Endothelial cell of umbilical vein (primary cell): ENCODE data around the gene GPR107. TPM values are rescaled to one million over a fixed set of nuclear protein-coding genes. Genes with fewer than 3 reads are reported as not detected.

ENCODE experiments used
- BruUV-seq: library from RNA; stranded (reverse); fragments of 400-500 nt; replicated peaks from 2 replicates; lab custom pipeline; 2021; lab: Mats Ljungman, UMichigan
- CTCF ChIA-PET: fragments of 300-600, 350-600 bp; sonication (Branson Sonifier 250); formaldehyde crosslinking; loops from one replicate; lab custom pipeline; 2021; ENCODE audit warnings: antibody characterized with exemption, inconsistent platforms; lab: Charles Lee
- POLR2A ChIA-PET: fragments of 300-600, 350-600 bp; sonication (Branson Sonifier 250); formaldehyde crosslinking; loops from one replicate; lab custom pipeline; 2021; ENCODE audit warnings: antibody characterized with exemption, inconsistent platforms; lab: Charles Lee
- DNase-seq: peaks from one replicate; pipeline ENCODE4 v3.0.0-alpha.2; 2011; ENCODE audit warnings: low read depth, low spot score
- FAIRE-seq: peaks from 2 replicates; lab custom pipeline; 2011; peaks lifted over from hg19 to GRCh38; lab: Jason Lieb, UNC
- H2AFZ ChIP-seq: 2 replicates; pipeline ENCODE4 v1.6.0; 2012; ENCODE audit warnings: low read depth, low read length, control low read depth, inconsistent platforms
- H3K27ac ChIP-seq: 2 replicates; pipeline ENCODE4 v1.5.1; 2011; ENCODE audit warnings: low read depth, mild to moderate bottlenecking, control low read depth, low read length, moderate library complexity; ENCODE audit not compliant: insufficient read depth
- H3K27me3 ChIP-seq, 2 experiments: 2 replicates each; pipeline versions ENCODE4 v1.6.0 to v1.6.1; 2011; ENCODE audit warnings: low read length in 2 of 2, mixed read lengths in 1 of 2; ENCODE audit not compliant: control insufficient read depth in 2 of 2, insufficient read depth in 2 of 2
- H3K36me3 ChIP-seq, 2 experiments: 2 replicates in 1 of 2; 3 replicates in 1 of 2; pipeline ENCODE4 v1.5.1; 2011; ENCODE audit warnings: low read length in 2 of 2, mild to moderate bottlenecking in 1 of 2, moderate library complexity in 1 of 2; ENCODE audit not compliant: control insufficient read depth in 2 of 2, insufficient read depth in 2 of 2; ENCODE audit errors: extremely low read depth in 1 of 2
- H3K4me1 ChIP-seq: 3 replicates; pipeline ENCODE4 v1.5.1; 2011; ENCODE audit warnings: mild to moderate bottlenecking, low read length; ENCODE audit not compliant: control insufficient read depth, insufficient read depth; ENCODE audit errors: extremely low read depth
- H3K4me2 ChIP-seq: 2 replicates; pipeline ENCODE4 v1.6.1; 2011; ENCODE audit warnings: low read length, control low read depth, mixed read lengths; ENCODE audit not compliant: insufficient read depth
- H3K4me3 ChIP-seq, 3 experiments: fragments of 200-600 bp in 1 of 3; sonication (generic), shearing (Covaris generic) in 1 of 3; replicated peaks in 1 of 3; 2 replicates each; pipeline ENCODE4 v1.5.1; 2011 to 2016; ENCODE audit warnings: control low read depth in 3 of 3, low read length in 3 of 3, mild to moderate bottlenecking in 2 of 3, inconsistent platforms in 1 of 3, low read depth in 1 of 3, moderate library complexity in 1 of 3; ENCODE audit not compliant: insufficient read depth in 1 of 3
- H3K79me2 ChIP-seq: 2 replicates; pipeline ENCODE4 v1.6.0; 2012; ENCODE audit warnings: low read length, inconsistent platforms; ENCODE audit not compliant: control insufficient read depth, insufficient read depth
- H3K9ac ChIP-seq: replicated peaks from 2 replicates; pipeline ENCODE3; 2011; ENCODE audit warnings: low read length, control low read depth; ENCODE audit not compliant: insufficient read depth; ENCODE audit errors: extremely low read depth
- H3K9me1 ChIP-seq: replicated peaks from 3 replicates; pipeline ENCODE4 v1.6.0; 2011; ENCODE audit warnings: mild to moderate bottlenecking, low read length; ENCODE audit not compliant: control insufficient read depth, insufficient read depth; ENCODE audit errors: extremely low read depth
- H3K9me3 ChIP-seq: replicated peaks from 2 replicates; pipeline ENCODE4 v1.5.1; 2012; ENCODE audit warnings: low read length, inconsistent platforms; ENCODE audit not compliant: control insufficient read depth, insufficient read depth
- H4K20me1 ChIP-seq: replicated peaks from 2 replicates; pipeline ENCODE3; 2011; ENCODE audit warnings: mild to moderate bottlenecking, low read length; ENCODE audit not compliant: control insufficient read depth, insufficient read depth; ENCODE audit errors: extremely low read depth
- CTCF ChIP-seq, 2 donors: IDR thresholded peaks; 1 replicate in 1 of 2; 2 replicates in 1 of 2; pipeline ENCODE4 v1.5.1; 2011; ENCODE audit warnings: low read length in 2 of 2, mild to moderate bottlenecking in 2 of 2, moderate library complexity in 2 of 2, control low read depth in 1 of 2, inconsistent platforms in 1 of 2, low read depth in 1 of 2; ENCODE audit not compliant: insufficient read depth in 1 of 2; ENCODE audit errors: extremely low read depth in 1 of 2
- EZH2 ChIP-seq: IDR thresholded peaks from 2 replicates; pipeline ENCODE4 v1.6.1; 2012; ENCODE audit warnings: borderline replicate concordance, low read depth, mild to moderate bottlenecking, moderate library complexity, low read length, inconsistent platforms; ENCODE audit not compliant: severe bottlenecking
- FOS ChIP-seq: IDR thresholded peaks from 2 replicates; pipeline ENCODE4 v1.6.1; 2011; ENCODE audit warnings: mild to moderate bottlenecking, low read length, moderate library complexity, borderline replicate concordance; ENCODE audit not compliant: insufficient read depth
- GATA2 ChIP-seq: IDR thresholded peaks from 2 replicates; pipeline ENCODE4 v1.7.0; 2011; ENCODE audit warnings: low read depth, mild to moderate bottlenecking, moderate library complexity, mixed read lengths, low read length; ENCODE audit not compliant: insufficient read length, insufficient read depth
- JUN ChIP-seq: IDR thresholded peaks from 2 replicates; pipeline ENCODE4 v1.6.1; 2011; ENCODE audit warnings: borderline replicate concordance, low read depth; ENCODE audit not compliant: insufficient read length, insufficient read depth
- MAX ChIP-seq: IDR thresholded peaks from 2 replicates; pipeline ENCODE4 v1.6.1; 2011; ENCODE audit not compliant: insufficient read depth, insufficient read length
- MYC ChIP-seq: IDR thresholded peaks from one replicate; pipeline ENCODE4 v1.6.1; 2011; ENCODE audit warnings: mild to moderate bottlenecking, low read depth, low read length
- POLR2A ChIP-seq: IDR thresholded peaks from 2 replicates; pipeline ENCODE4 v1.6.1; 2012; ENCODE audit warnings: low read depth, mild to moderate bottlenecking, control low read depth, low read length
- POLR2AphosphoS5 ChIP-seq: IDR thresholded peaks from 2 replicates; pipeline ENCODE4 v1.6.1; 2012; ENCODE audit warnings: low read depth, mild to moderate bottlenecking, control low read depth, low read length, moderate library complexity; ENCODE audit not compliant: insufficient read depth
- dilution Hi-C: fragments of 300-500 bp; cut with MboI; formaldehyde crosslinking; loops from one replicate; pipeline ENCODE4 v1.15.0; 2019; ENCODE audit warnings: low sequenced_read_pairs; ENCODE audit not compliant: extremely low pct_ligation_motif_present
- intact Hi-C: fragments of 100-400 bp; cut with micrococcal nuclease; formaldehyde crosslinking; loops from one replicate; pipeline ENCODE4 v1.10.0; 2022
- polyA plus RNA-seq, 4 experiments: library from polyadenylated mRNA; depleted of rRNA in 3 of 4; stranded (reverse) in 3 of 4; unstranded in 1 of 4; fragments of >200 nt; gene quantifications; 2 replicates each; pipeline versions ENCODE4 v1.2.1 to v1.2.3, GENCODE V29; 2011 to 2012; ENCODE audit warnings: missing spikeins in 1 of 4
- total RNA-seq: library from RNA; stranded (reverse); gene quantifications from 2 replicates; pipeline ENCODE4 v1.2.3, GENCODE V29; 2021

GPR107 gene
- total and polyA plus RNA-seq, 2 donors (not counting 3 experiments of a cell fraction or from before 2014, with no cell fraction given) = 27.2 to 38.9 TPM

- Histone ChIP-seq H3K4me1 (peaks cover 3% of the 10 kb centered on the region), H3K9me3 (no peaks in the 10 kb centered on the region), H3K9ac (no peak overlapping the region), H4K20me1 (no peaks in the 10 kb centered on the region), H2AFZ (no peak overlapping the region), H3K79me2 (peaks cover 2% of the 10 kb centered on the region), H3K4me2 (no peak overlapping the region), H3K36me3 (no peaks in the 10 kb centered on the region), H3K4me3 (no peak overlapping the region), H3K9me1 (no peaks in the 10 kb centered on the region), H3K27ac (no peak overlapping the region), H3K27me3 (no peaks in the 10 kb centered on the region)
- dilution Hi-C loops = no loop called here
- ChIA-PET CTCF (interaction anchor here (1.4 kb wide), 1 partner anchor 31 kb away, joined by 3 read pairs; no protein-coding TSS in a partner anchor), POLR2A (no interaction called here)
- intact Hi-C loops = no loop called here
- no peak for FAIRE-seq
- BruUV-seq = no TSS peak
- TF ChIP-seq POLR2AphosphoS5 = no peak
- TF ChIP-seq JUN = no peak
- TF ChIP-seq MAX = no peak
- TF ChIP-seq MYC = no peak
- TF ChIP-seq GATA2 = no peak
- TF ChIP-seq FOS = no peak
- TF ChIP-seq POLR2A = no peak
- no peak for TF ChIP-seq EZH2
- TF ChIP-seq CTCF (IDR thresholded peaks at IDR 0.05; ENCODE audit: extremely low read depth in 1 of 2, insufficient read depth in 1 of 2, low read depth in 1 of 2, low read length in 2 of 2) = no peak
- DNase-seq = no peak
These were observed 114.2 kb downstream of the GPR107 start for GRCh38 chr9:130167927-130168326.
